SU-DHL-6 (cell line): ENCODE results near the gene CFAP410.
"Not testable (repeated sequence)": the region's sequence is repeated elsewhere in the genome, so short reads cannot be mapped to it uniquely, and the experiment has no call there.

ENCODE experiments used
- H2AFZ ChIP-seq: fragments of 200-600 bp; sonication (generic); 2 replicates; pipeline ENCODE4 v1.6.1; 2014; ENCODE audit warnings: low read depth, mild to moderate bottlenecking, moderate library complexity, mixed read lengths, antibody characterized with exemption, low read length; ENCODE audit not compliant: severe bottlenecking
- H3F3A ChIP-seq: fragments of 200-600 bp; shearing (Covaris generic); 2 replicates; pipeline ENCODE4 v1.6.0; 2016; ENCODE audit warnings: antibody characterized with exemption, mild to moderate bottlenecking; ENCODE audit not compliant: insufficient read depth
- H3K27ac ChIP-seq: fragments of 200-600 bp; sonication (generic); 2 replicates; pipeline ENCODE4 v1.5.1; 2016; ENCODE audit warnings: low read depth, mild to moderate bottlenecking, low read length, moderate library complexity, mixed read lengths
- H3K27me3 ChIP-seq: fragments of 200-600 bp; sonication (generic), shearing (Covaris generic); 2 replicates; pipeline ENCODE4 v1.6.0; 2014; ENCODE audit warnings: mild to moderate bottlenecking, low read length
- H3K36me3 ChIP-seq: fragments of 200-600 bp; sonication (generic); 2 replicates; pipeline ENCODE4 v1.6.1; 2014; ENCODE audit warnings: mild to moderate bottlenecking, low read length, mixed read lengths
- H3K4me2 ChIP-seq: fragments of 300-600, 200-600 bp; shearing (Covaris generic), sonication (generic); 2 replicates; pipeline ENCODE4 v1.6.0; 2014; ENCODE audit warnings: low read length, low read depth, mild to moderate bottlenecking; ENCODE audit not compliant: poor library complexity, severe bottlenecking
- H3K4me3 ChIP-seq: fragments of 200-600 bp; sonication (generic); 2 replicates; pipeline ENCODE4 v1.5.1; 2014; ENCODE audit warnings: antibody characterized with exemption, low read length, mild to moderate bottlenecking, mixed read lengths; ENCODE audit not compliant: insufficient read depth, poor library complexity, severe bottlenecking
- H3K79me2 ChIP-seq: fragments of 200-600 bp; sonication (generic); 2 replicates; pipeline ENCODE4 v1.6.1; 2014; ENCODE audit warnings: mild to moderate bottlenecking, low read length, moderate library complexity; ENCODE audit not compliant: insufficient read depth
- H3K9ac ChIP-seq: fragments of 200-600 bp; sonication (generic); 2 replicates; pipeline ENCODE4 v1.7.0; 2014; ENCODE audit warnings: mild to moderate bottlenecking, low read length
- H3K9me2 ChIP-seq: fragments of 200-600 bp; sonication (generic); replicated peaks from 2 replicates; pipeline ENCODE4 v1.6.1; 2014; ENCODE audit warnings: low read length; ENCODE audit not compliant: insufficient read depth
- H3K9me3 ChIP-seq: fragments of 200-600 bp; sonication (generic); 2 replicates; pipeline ENCODE4 v1.6.1; 2014; ENCODE audit warnings: low read length, mixed read lengths; ENCODE audit not compliant: insufficient read depth
- H4K20me1 ChIP-seq: fragments of 200-600 bp; sonication (generic); 2 replicates; pipeline ENCODE4 v1.6.1; 2014; ENCODE audit warnings: low read depth, mild to moderate bottlenecking, antibody characterized with exemption, low read length, moderate library complexity, mixed read lengths
- CTCF ChIP-seq: fragments of 200-600 bp; sonication (generic); IDR thresholded peaks from one replicate; pipeline ENCODE4 v1.5.1; 2017; ENCODE audit warnings: antibody characterized with exemption, mild to moderate bottlenecking, low read length, moderate library complexity; ENCODE audit not compliant: insufficient read depth, poor library complexity, severe bottlenecking
- EZH2phosphoT487 ChIP-seq: fragments of 200-600 bp; sonication (generic), shearing (Covaris generic); conservative IDR thresholded peaks from 2 replicates; pipeline ENCODE4 v1.6.1; 2018; ENCODE audit warnings: mild to moderate bottlenecking, antibody characterized with exemption, low read length, moderate library complexity, mixed read lengths

Gene CFAP410

GRCh38 chr21:44302573-44303401, 36.4 kb downstream of the CFAP410 start:
- peak overlapping the region; percentile 49 for H3K27ac ChIP-seq
- peaks cover 27% of the 10 kb centered on the region for H3K79me2 ChIP-seq

GRCh38 chr21:44301961-44302406, 37.2 kb downstream of the CFAP410 start:
- H3K9me3 ChIP-seq: no peaks in the 10 kb centered on the region
- no peak overlapping the region for H3K4me3 ChIP-seq
- H3K79me2 ChIP-seq: peaks cover 27% of the 10 kb centered on the region
- H2AFZ ChIP-seq: no peak overlapping the region
- H3K36me3 ChIP-seq: no peaks in the 10 kb centered on the region
- H3K27ac ChIP-seq: peak overlapping the region; percentile 49
- H3K27me3 ChIP-seq: no peaks in the 10 kb centered on the region
- no peaks in the 10 kb centered on the region for H3K9me2 ChIP-seq
- peak overlapping the region; percentile 72 for H3K9ac ChIP-seq
- peak overlapping the region; percentile 63 for H3K4me2 ChIP-seq
- no peaks in the 10 kb centered on the region; the same call in 1 of the 2 replicates for H4K20me1 ChIP-seq
- no peak for TF ChIP-seq CTCF
- no peak for TF ChIP-seq EZH2phosphoT487
- H3F3A ChIP-seq: peaks cover 6% of the 10 kb centered on the region

More at GRCh38 chr21:44302573-44303401, 36.4 kb downstream of the CFAP410 start:
- H3K36me3 ChIP-seq, H3K27me3 ChIP-seq, H3K9me2 ChIP-seq, H4K20me1 ChIP-seq, H3F3A ChIP-seq, H3K9me3 ChIP-seq, H3K4me3 ChIP-seq, H2AFZ ChIP-seq: not testable (repeated sequence)
- TF ChIP-seq CTCF: peak; percentile 30
- Histone ChIP-seq H3K4me2 (peak overlapping the region; percentile 63), H3K9ac (peak overlapping the region; percentile 72; the same call in 1 of the 2 replicates)

- H3K9me2 ChIP-seq: no peaks in the 10 kb centered on the region
- peaks cover 27% of the 10 kb centered on the region for H3K79me2 ChIP-seq
- TF ChIP-seq CTCF (no peak), EZH2phosphoT487 (no peak)
- H3F3A ChIP-seq: peaks cover 6% of the 10 kb centered on the region
- H3K9me3 ChIP-seq: no peaks in the 10 kb centered on the region
- no peaks in the 10 kb centered on the region for H3K27me3 ChIP-seq
- H4K20me1 ChIP-seq: no peaks in the 10 kb centered on the region; the same call in 1 of the 2 replicates
- peak overlapping the region; percentile 63 for H3K4me2 ChIP-seq
- no peak overlapping the region for H2AFZ ChIP-seq
- peak overlapping the region; percentile 74; the same call in 1 of the 2 replicates for H3K27ac ChIP-seq
- peak overlapping the region; percentile 72 for H3K4me3 ChIP-seq
- H3K36me3 ChIP-seq: no peaks in the 10 kb centered on the region
- H3K9ac ChIP-seq: peak overlapping the region; percentile 72
Measured at GRCh38 chr21:44301141-44301540, 38.0 kb downstream of the CFAP410 start.
